ENCODE measurements around the gene KLK5. TPM values are rescaled to one million over a fixed set of nuclear protein-coding genes. Genes with fewer than 3 reads are reported as not detected.

KLK5 gene
- total RNA-seq, 1 experiment from 2014 or later = 0.19 TPM

GRCh38 chr19:50921426-50922316, 31.2 kb downstream of the KLK5 start:
- TF ChIP-seq CTCF (IDR thresholded peaks at IDR 0.05; ENCODE audit: unreplicated experiment) = no peak
- DNase-seq (ENCODE audit: unreplicated experiment) = no peak

GRCh38 chr19:50916069-50916468, 36.8 kb downstream of the KLK5 start:
- no TSS peak for BruUV-seq (replicated peaks)
- no peak overlapping the region for H3K27ac Mint-ChIP-seq (ENCODE audit: low read depth, unreplicated experiment)
- no peaks in the 10 kb centered on the region for H3K36me3 Mint-ChIP-seq (ENCODE audit: insufficient read depth, unreplicated experiment)
- no peaks in the 10 kb centered on the region for H3K4me1 Mint-ChIP-seq (ENCODE audit: insufficient read depth, unreplicated experiment)
- POLR2A ChIA-PET = no interaction called here
- no peak overlapping the region for H3K4me3 Mint-ChIP-seq (ENCODE audit: unreplicated experiment)
- CTCF ChIA-PET = no interaction called here
- intact Hi-C loops (cut with micrococcal nuclease) = no loop called here
- peaks cover 24% of the 10 kb centered on the region for H3K27me3 Mint-ChIP-seq (ENCODE audit: insufficient read depth, unreplicated experiment)
- TF ChIP-seq CTCF (IDR thresholded peaks at IDR 0.05; ENCODE audit: unreplicated experiment) = no peak
- no peaks in the 10 kb centered on the region for H3K9me3 Mint-ChIP-seq (ENCODE audit: unreplicated experiment)
- no peak for DNase-seq (ENCODE audit: unreplicated experiment)

More at GRCh38 chr19:50921426-50922316, 31.2 kb downstream of the KLK5 start:
- Mint-ChIP-seq H3K36me3 (ENCODE audit: insufficient read depth, unreplicated experiment) (no peaks in the 10 kb centered on the region), H3K9me3 (ENCODE audit: unreplicated experiment) (no peaks in the 10 kb centered on the region), H3K4me1 (ENCODE audit: insufficient read depth, unreplicated experiment) (no peaks in the 10 kb centered on the region), H3K4me3 (ENCODE audit: unreplicated experiment) (no peak overlapping the region), H3K27ac (ENCODE audit: low read depth, unreplicated experiment) (no peak overlapping the region), H3K27me3 (ENCODE audit: insufficient read depth, unreplicated experiment) (peaks cover 25% of the 10 kb centered on the region)
- intact Hi-C loops (cut with micrococcal nuclease) = loop anchor here (1.0 to 5.0 kb wide), 8 partner anchors 15 to 564 kb away; no protein-coding TSS in a partner anchor
- POLR2A ChIA-PET = interaction anchor here (0.6 to 1.4 kb wide), 6 partner anchors 14 to 596 kb away, joined by 3 to 8 read pairs (median 3); no protein-coding TSS in a partner anchor
- BruUV-seq (replicated peaks) = no TSS peak
- CTCF ChIA-PET = interaction anchor here (0.5 to 2.7 kb wide), 55 partner anchors 9 to 779 kb away, joined by 3 to 20 read pairs (median 4); partner anchors contain the start of genes ACP4, JOSD2, KLK2 and KLK4

GRCh38 chr19:50912727-50913716, 39.8 kb downstream of the KLK5 start:
- no peak for TF ChIP-seq CTCF (IDR thresholded peaks at IDR 0.05; ENCODE audit: unreplicated experiment)
- H3K4me3 Mint-ChIP-seq (ENCODE audit: unreplicated experiment) = no peak overlapping the region
- intact Hi-C loops (cut with micrococcal nuclease) = no loop called here
- no peak for DNase-seq (ENCODE audit: unreplicated experiment)
- H3K36me3 Mint-ChIP-seq (ENCODE audit: insufficient read depth, unreplicated experiment) = no peaks in the 10 kb centered on the region
- ChIA-PET POLR2A (interaction anchor here (0.6 kb wide), 1 partner anchor 11 kb away, joined by 4 read pairs; no protein-coding TSS in a partner anchor), CTCF (interaction anchor here (0.6 kb wide), 1 partner anchor 8 kb away, joined by 3 read pairs; no protein-coding TSS in a partner anchor)
- no peaks in the 10 kb centered on the region for H3K4me1 Mint-ChIP-seq (ENCODE audit: insufficient read depth, unreplicated experiment)
- no peaks in the 10 kb centered on the region for H3K9me3 Mint-ChIP-seq (ENCODE audit: unreplicated experiment)
- BruUV-seq (replicated peaks) = no TSS peak
- H3K27me3 Mint-ChIP-seq (ENCODE audit: insufficient read depth, unreplicated experiment) = peaks cover 6% of the 10 kb centered on the region
- H3K27ac Mint-ChIP-seq (ENCODE audit: low read depth, unreplicated experiment) = no peak overlapping the region
